CD4-positive, alpha-beta T cell treated with Interleukin-17A for 1 hour (primary cell): ENCODE measurements around the gene FAM169A.
"Not testable (repeated sequence)": the region's sequence is repeated elsewhere in the genome, so short reads cannot be mapped to it uniquely, and the experiment has no call there.

Experiments used
- DNase-seq: peaks from one replicate; pipeline ENCODE4 v3.0.0-alpha.2; 2020

Gene FAM169A

GRCh38 chr5:74791669-74792068 lies 74.5 kb downstream of the FAM169A start:
- DNase-seq = not testable (repeated sequence)

DNA sequence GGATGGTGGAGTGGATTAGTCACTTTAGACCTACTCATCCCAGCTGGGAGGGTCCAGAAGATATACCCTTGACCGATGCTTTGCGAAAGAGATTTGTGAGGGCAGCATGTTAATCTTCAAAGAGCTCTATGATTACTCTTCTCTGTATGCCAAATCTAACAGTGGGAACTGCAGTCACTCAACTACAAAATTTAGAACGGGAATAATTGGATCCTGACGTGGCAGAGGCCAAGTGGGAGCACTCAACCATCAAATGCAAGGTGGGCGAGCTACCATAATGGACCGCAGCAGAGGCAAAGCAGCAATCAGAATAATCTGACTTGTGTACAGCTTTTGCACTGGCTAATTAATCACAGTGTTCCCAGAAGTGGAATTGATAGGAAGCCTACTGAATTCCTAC lies 78.8 kb downstream of the FAM169A start:
- no peak for DNase-seq

DNA sequence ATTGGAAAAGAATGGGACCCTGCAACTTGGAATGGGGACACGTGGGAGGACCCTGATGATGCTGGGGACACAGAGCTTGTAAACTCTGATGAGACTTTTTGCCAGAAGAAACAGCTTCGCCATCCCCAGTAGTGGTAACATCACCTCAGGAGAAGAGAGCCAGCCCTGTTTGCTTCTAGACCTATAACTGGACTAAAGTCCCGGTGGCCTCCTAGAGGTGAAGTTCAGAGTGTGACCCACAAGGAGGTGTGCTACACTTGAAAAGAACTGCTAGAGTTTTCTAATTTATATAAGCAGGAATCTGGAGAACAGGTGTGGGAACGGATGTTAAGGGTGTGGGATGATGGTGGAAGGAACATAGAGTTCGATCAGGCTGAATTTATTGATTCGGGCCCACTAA lies 79.3 kb downstream of the FAM169A start:
- no peak for DNase-seq

GRCh38 chr5:74778609-74779008 lies 87.6 kb downstream of the FAM169A start:
- no peak for DNase-seq

- DNase-seq = no peak
Measured at GRCh38 chr5:74772359-74772758, 93.8 kb downstream of the FAM169A start.

DNA sequence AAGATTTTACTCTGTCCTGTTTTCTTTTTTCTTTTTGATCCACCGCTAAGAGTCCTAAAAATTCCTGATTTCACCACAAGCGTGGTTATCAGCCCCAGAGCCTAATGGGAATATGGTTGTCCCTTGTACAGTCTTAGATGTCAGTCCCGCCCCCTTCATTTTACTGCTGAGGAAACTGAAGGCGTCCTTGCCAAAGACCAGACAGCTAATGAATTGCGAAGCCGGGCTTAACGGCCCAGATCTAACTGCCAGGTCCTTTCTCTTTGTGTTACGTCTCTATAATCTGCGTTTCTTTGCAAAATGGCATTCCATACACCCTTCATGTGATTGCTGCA lies 98.6 kb downstream of the FAM169A start:
- DNase-seq = peak; percentile 17

DNA sequence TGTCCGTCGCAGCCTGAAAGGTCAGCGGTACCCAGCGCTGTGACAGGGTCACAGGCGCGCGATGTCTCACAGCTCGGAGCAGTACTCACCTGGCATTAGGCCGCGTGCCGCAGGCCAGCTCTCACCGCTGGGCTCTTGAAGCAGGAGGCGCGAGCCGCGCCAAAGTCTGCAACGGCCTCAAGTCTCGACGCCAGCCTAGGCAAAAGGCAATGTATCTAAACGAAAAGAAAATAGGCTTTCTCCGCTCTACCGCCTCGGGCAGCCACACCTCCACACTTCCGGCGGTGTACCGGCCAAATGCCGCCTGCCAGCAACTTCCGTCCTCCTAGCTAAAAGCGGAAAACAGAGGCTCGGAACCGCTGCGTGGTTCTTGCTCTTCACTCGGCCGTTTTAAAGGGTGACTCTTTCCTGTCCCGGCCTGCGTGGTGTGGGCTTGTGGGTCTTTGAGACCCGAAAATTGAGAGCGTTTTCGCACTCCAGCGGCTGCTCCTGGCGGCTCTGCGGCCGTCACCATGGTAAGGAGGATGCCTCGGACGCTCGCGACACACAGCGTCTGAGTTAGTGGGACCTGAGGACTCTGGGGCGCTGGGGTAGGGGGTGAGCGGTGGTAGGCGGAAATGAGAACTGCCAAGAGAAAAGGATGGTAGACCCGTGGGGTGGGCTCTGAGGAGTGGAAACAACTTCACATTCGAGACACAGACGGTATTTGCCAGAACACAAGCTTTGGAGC lies 99.2 kb downstream of the FAM169A start, which contains the start of the genes GFM2 and NSA2:
Gene GFM2, minus strand, starts transcription at position 269 of the 730 bp plus-strand sequence. CDS start 3,375 bp downstream, outside the sequence.
Gene NSA2, plus strand, starts transcription at position 401 of the 730 bp plus-strand sequence. Its CDS starts 112 bp downstream, at position 513.
- DNase-seq = peak; percentile 95

DNA sequence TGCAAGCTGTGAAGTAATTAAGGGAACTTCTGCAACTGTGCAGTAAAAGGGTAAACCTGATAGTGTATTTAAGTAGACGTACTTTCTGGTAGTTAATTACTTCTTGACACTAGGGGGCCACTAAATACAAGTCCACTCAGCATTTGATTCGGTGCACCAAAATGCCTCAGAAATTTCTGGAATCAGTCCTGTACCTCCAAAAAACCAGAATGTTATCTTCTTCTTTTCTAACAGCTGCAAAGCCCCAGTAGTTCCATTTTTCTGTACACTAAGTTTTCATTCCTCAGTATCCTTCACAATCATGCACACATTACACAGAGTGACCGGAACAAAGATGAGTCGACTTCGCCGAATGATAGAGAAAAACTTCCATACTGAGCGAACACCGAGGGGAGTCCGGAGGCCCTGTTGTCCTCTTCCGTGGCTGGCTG lies 99.8 kb downstream of the FAM169A start:
- DNase-seq = peak; percentile 57

GRCh38 chr5:74765929-74766328 lies 100.3 kb downstream of the FAM169A start:
- no peak for DNase-seq

GRCh38 chr5:74765201-74765600 lies 101.0 kb downstream of the FAM169A start:
- no peak for DNase-seq

DNA sequence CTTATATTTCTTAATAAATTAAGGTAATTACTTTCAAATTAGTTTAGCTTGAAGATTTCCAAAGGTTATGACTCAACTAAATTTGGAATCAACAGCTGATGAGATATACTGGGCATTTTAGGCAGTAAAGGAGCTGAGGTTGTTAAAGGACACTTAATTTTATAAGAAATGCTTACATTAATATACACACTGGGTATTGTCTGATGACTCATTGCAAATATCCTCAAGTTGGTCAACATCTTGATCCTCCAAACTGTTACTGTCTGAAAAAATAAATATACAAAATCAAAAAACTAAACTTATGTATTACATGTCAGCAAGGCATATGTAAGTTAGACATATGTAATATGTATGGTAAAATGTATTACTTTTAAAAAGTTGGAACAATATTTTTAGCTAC lies 102.7 kb downstream of the FAM169A start:
- no peak for DNase-seq

DNA sequence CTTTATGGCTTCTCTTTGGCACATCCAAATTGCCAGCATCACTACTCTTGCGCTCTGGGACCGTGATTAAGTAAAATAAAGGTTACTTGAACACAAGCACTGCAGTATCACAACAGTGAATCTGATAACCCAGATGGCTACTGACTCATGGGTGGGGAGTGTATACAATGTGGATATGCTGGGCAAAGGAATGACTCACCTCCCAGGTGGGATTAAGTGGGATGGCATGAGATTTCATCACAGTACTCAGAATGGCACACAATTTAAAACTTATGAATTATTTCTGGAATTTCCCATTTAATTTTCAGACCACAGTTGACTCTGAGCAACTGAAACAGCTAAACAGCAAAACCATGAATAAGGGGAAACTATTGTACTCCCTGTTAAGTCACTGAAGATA lies 103.6 kb downstream of the FAM169A start:
- DNase-seq = no peak

DNA sequence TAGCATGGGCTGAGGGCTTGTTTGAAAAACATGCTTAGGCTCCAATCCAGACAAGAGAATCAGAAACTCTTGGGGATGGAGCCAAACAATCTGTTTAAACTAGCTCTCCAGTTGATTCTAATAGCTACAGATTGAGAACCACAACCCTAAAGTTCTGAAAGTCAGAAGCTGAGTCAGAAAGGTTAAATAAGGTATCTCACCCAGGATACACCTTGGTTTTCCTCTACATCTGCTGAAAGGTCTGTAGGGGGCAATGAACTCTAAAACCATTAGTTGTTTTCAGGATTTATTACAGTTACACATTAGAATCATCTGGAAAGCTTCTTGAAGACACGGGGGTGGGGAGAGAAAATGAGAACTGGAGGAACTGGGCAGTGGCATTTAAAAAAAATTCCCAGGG lies 104.9 kb downstream of the FAM169A start:
- no peak for DNase-seq

GRCh38 chr5:74748742-74749141 lies 117.4 kb downstream of the FAM169A start:
- DNase-seq = not testable (repeated sequence)

- DNase-seq = no peak
Measured at GRCh38 chr5:74738406-74738805, 127.8 kb downstream of the FAM169A start.

DNA sequence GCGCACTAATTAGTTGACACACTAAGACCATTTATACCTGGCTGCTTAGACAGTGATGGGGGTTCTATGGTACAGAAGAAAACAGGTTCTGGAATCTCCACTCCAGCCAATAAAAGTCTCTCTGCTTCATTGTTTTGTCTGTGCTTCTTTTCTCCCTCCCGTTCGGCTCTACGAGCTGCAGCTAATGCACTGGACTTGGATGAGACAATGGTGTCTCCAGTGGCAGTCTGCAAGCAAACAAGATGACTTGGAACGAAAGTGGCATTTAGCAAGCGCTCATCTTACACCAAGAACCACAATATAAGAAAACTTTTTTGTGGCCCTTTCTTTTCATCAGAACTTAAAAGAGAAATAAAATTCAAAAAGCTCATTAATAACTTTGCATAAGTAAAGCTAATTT lies 129.4 kb downstream of the FAM169A start:
- no peak for DNase-seq
